HG03442 (cell line): Measurements from ENCODE around the gene CYB561D1.

ENCODE experiments used
- ATAC-seq: cut with Tn5 transposase; IDR thresholded peaks from one replicate; pipeline ENCODE4 v1.9.1; 2021; ENCODE audit warnings: mild to moderate bottlenecking, moderate library complexity; ENCODE audit not compliant: unreplicated experiment

Gene CYB561D1

GRCh38 chr1:109499661-109500536 lies 6.0 kb downstream of the CYB561D1 start:
- ATAC-seq = no peak

- no peak for ATAC-seq
Observed at GRCh38 chr1:109500941-109501381, 7.1 kb downstream of the CYB561D1 start.

- no peak for ATAC-seq
Observed at GRCh38 chr1:109501644-109502363, 7.9 kb downstream of the CYB561D1 start.

- no peak for ATAC-seq
Observed at GRCh38 chr1:109502364-109502851, 8.5 kb downstream of the CYB561D1 start.

GRCh38 chr1:109503935-109504334 lies 10.0 kb downstream of the CYB561D1 start:
- ATAC-seq = no peak

GRCh38 chr1:109504974-109505373 lies 11.1 kb downstream of the CYB561D1 start:
- ATAC-seq = no peak

GRCh38 chr1:109508001-109508872 lies 14.3 kb downstream of the CYB561D1 start:
- ATAC-seq = no peak

GRCh38 chr1:109508873-109509175 lies 14.9 kb downstream of the CYB561D1 start:
- ATAC-seq = no peak

- peak; percentile 43 for ATAC-seq
Observed at GRCh38 chr1:109509176-109510134, 15.6 kb downstream of the CYB561D1 start, which contains the start of gene AMIGO1. AMIGO1 (minus strand) TSS chr1:109509727; CDS start chr1:109508912, 815 bp downstream.

GRCh38 chr1:109513110-109513710 lies 19.3 kb downstream of the CYB561D1 start:
- ATAC-seq = no peak

- ATAC-seq = no peak
Observed at GRCh38 chr1:109514846-109515245, 21.0 kb downstream of the CYB561D1 start.

GRCh38 chr1:109516872-109517271 lies 23.0 kb downstream of the CYB561D1 start:
- ATAC-seq = no peak

- no peak for ATAC-seq
Observed at GRCh38 chr1:109517337-109517736, 23.4 kb downstream of the CYB561D1 start.

- ATAC-seq = no peak
Observed at GRCh38 chr1:109521002-109521951, 27.4 kb downstream of the CYB561D1 start.

GRCh38 chr1:109522026-109522425 lies 28.1 kb downstream of the CYB561D1 start:
- no peak for ATAC-seq

- ATAC-seq = no peak
Observed at GRCh38 chr1:109523706-109524105, 29.8 kb downstream of the CYB561D1 start.

GRCh38 chr1:109527098-109527811 lies 33.4 kb downstream of the CYB561D1 start:
- peak; percentile 50 for ATAC-seq
